Keratinocyte (primary cell): Measurements from ENCODE around the gene DNAH3.

ENCODE experiments used
- CTCF ChIP-seq, 3 experiments: IDR thresholded peaks in 1 of 3; conservative IDR thresholded peaks in 1 of 3; optimal IDR thresholded peaks in 1 of 3; 2 replicates in 2 of 3; 3 replicates in 1 of 3; pipeline versions ENCODE3 to v1.5.1; 2011; ENCODE audit warnings: low read length in 3 of 3, mild to moderate bottlenecking in 3 of 3, moderate library complexity in 2 of 3, control low read depth in 1 of 3, inconsistent platforms in 1 of 3; ENCODE audit not compliant: insufficient read depth in 2 of 3; ENCODE audit errors: extremely low read depth in 1 of 3
- EZH2 ChIP-seq: IDR thresholded peaks from one replicate; pipeline ENCODE4 v1.6.1; 2012; ENCODE audit warnings: inconsistent platforms, mild to moderate bottlenecking, low read length, moderate library complexity

GRCh38 chr16:20916942-20917341, 233.7 kb downstream of the DNAH3 start:
- TF ChIP-seq CTCF (optimal IDR thresholded peaks at IDR 0.05 in 1 of 3, IDR thresholded peaks at IDR 0.05 in 1 of 3, conservative IDR thresholded peaks at IDR 0.05 in 1 of 3; ENCODE audit: extremely low read depth in 1 of 3, insufficient read depth in 2 of 3, low read length in 3 of 3) (no peak), EZH2 (no peak)
